ENCODE data around the gene ABL2. TPM values are rescaled to one million over a fixed set of nuclear protein-coding genes. Genes with fewer than 3 reads are reported as not detected.
"Not testable (repeated sequence)": the region's sequence is repeated elsewhere in the genome, so short reads cannot be mapped to it uniquely, and the experiment has no call there.

ABL2 gene
- total RNA-seq, 1 experiment from 2014 or later, result 38.3 TPM

GRCh38 chr1:179197690-179198297, 31.7 kb downstream of the ABL2 start:
- Histone ChIP-seq H3K9me3 (ENCODE audit: control insufficient read depth, insufficient read depth, low read depth, low read length) (no peaks in the 10 kb centered on the region), H3K27ac (ENCODE audit: low read length) (no peak overlapping the region), H3K36me3 (ENCODE audit: control insufficient read depth, insufficient read depth, low read length) (no peaks in the 10 kb centered on the region), H3K4me1 (ENCODE audit: control insufficient read depth, insufficient read depth, low read length) (no peaks in the 10 kb centered on the region), H3K27me3 (ENCODE audit: control insufficient read depth, insufficient read depth, low read length) (no peaks in the 10 kb centered on the region), H3K4me3 (ENCODE audit: low read depth in 2 of 2, low read length in 2 of 2) (no peak overlapping the region)
- POLR2A ChIA-PET, result no interaction called here
- TF ChIP-seq POLR2AphosphoS5 (IDR thresholded peaks at IDR 0.05; ENCODE audit: low read depth, low read length) (no peak), SIN3A (IDR thresholded peaks at IDR 0.05; ENCODE audit: borderline replicate concordance, insufficient read depth, low read depth, low read length) (no peak), CTCF (IDR thresholded peaks at IDR 0.05) (no peak), TCF7L2 (IDR thresholded peaks at IDR 0.05; ENCODE audit: low read depth, low read length) (no peak)
- TF ChIP-seq, protein P1, sequence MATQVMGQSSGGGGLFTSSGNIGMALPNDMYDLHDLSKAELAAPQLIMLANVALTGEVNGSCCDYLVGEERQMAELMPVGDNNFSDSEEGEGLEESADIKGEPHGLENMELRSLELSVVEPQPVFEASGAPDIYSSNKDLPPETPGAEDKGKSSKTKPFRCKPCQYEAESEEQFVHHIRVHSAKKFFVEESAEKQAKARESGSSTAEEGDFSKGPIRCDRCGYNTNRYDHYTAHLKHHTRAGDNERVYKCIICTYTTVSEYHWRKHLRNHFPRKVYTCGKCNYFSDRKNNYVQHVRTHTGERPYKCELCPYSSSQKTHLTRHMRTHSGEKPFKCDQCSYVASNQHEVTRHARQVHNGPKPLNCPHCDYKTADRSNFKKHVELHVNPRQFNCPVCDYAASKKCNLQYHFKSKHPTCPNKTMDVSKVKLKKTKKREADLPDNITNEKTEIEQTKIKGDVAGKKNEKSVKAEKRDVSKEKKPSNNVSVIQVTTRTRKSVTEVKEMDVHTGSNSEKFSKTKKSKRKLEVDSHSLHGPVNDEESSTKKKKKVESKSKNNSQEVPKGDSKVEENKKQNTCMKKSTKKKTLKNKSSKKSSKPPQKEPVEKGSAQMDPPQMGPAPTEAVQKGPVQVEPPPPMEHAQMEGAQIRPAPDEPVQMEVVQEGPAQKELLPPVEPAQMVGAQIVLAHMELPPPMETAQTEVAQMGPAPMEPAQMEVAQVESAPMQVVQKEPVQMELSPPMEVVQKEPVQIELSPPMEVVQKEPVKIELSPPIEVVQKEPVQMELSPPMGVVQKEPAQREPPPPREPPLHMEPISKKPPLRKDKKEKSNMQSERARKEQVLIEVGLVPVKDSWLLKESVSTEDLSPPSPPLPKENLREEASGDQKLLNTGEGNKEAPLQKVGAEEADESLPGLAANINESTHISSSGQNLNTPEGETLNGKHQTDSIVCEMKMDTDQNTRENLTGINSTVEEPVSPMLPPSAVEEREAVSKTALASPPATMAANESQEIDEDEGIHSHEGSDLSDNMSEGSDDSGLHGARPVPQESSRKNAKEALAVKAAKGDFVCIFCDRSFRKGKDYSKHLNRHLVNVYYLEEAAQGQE (IDR thresholded peaks at IDR 0.05; ENCODE audit: insufficient read depth in 1 of 2, low read depth in 2 of 2, low read length in 1 of 2), result no peak
- CTCF ChIA-PET, result interaction anchor here (0.7 kb wide), 1 partner anchor 662 kb away, joined by 4 read pairs; no protein-coding TSS in a partner anchor
- intact Hi-C loops (cut with micrococcal nuclease; ENCODE audit: unreplicated experiment) (loop anchor here (10.0 kb wide), 1 partner anchor 113 kb away; the partner anchor contains the start of gene TOR3A), in situ Hi-C loops (cut with HindIII; ENCODE audit: low pct_unique_long_range_greater_than_20kb, low sequenced_read_pairs) (no loop called here)
- DNase-seq (ENCODE audit: low read depth, low spot score) (no peak), ATAC-seq (no peak)
- no TSS peak for BruUV-seq (replicated peaks)

- H3K9me3 ChIP-seq (ENCODE audit: control insufficient read depth, insufficient read depth, low read depth, low read length); ATAC-seq; DNase-seq (ENCODE audit: low read depth, low spot score); in situ Hi-C loops (cut with HindIII; ENCODE audit: low pct_unique_long_range_greater_than_20kb, low sequenced_read_pairs); H3K27me3 ChIP-seq (ENCODE audit: control insufficient read depth, insufficient read depth, low read length); POLR2A ChIA-PET; H3K36me3 ChIP-seq (ENCODE audit: control insufficient read depth, insufficient read depth, low read length); H3K27ac ChIP-seq (ENCODE audit: low read length); CTCF ChIA-PET; H3K4me3 ChIP-seq (ENCODE audit: low read depth in 2 of 2, low read length in 2 of 2); H3K4me1 ChIP-seq (ENCODE audit: control insufficient read depth, insufficient read depth, low read length): not testable (repeated sequence)
- intact Hi-C loops (cut with micrococcal nuclease; ENCODE audit: unreplicated experiment), result loop anchor here (10.0 kb wide), 1 partner anchor 111 kb away; the partner anchor contains the start of gene TOR3A
- BruUV-seq (replicated peaks), result TSS peak; percentile 12
Measured at GRCh38 chr1:179195857-179196256, 33.6 kb downstream of the ABL2 start.

- intact Hi-C loops (cut with micrococcal nuclease; ENCODE audit: unreplicated experiment), result loop anchor here (10.0 kb wide), 1 partner anchor 111 kb away; the partner anchor contains the start of gene TOR3A
- Histone ChIP-seq H3K36me3 (ENCODE audit: control insufficient read depth, insufficient read depth, low read length) (no peaks in the 10 kb centered on the region), H3K9me3 (ENCODE audit: control insufficient read depth, insufficient read depth, low read depth, low read length) (no peaks in the 10 kb centered on the region), H3K4me3 (ENCODE audit: low read depth in 2 of 2, low read length in 2 of 2) (no peak overlapping the region), H3K27me3 (ENCODE audit: control insufficient read depth, insufficient read depth, low read length) (no peaks in the 10 kb centered on the region), H3K4me1 (ENCODE audit: control insufficient read depth, insufficient read depth, low read length) (no peaks in the 10 kb centered on the region), H3K27ac (ENCODE audit: low read length) (no peak overlapping the region)
- ATAC-seq (no peak), DNase-seq (ENCODE audit: low read depth, low spot score) (no peak)
- no TSS peak for BruUV-seq (replicated peaks)
- TF ChIP-seq TCF7L2 (IDR thresholded peaks at IDR 0.05; ENCODE audit: low read depth, low read length) (no peak), POLR2AphosphoS5 (IDR thresholded peaks at IDR 0.05; ENCODE audit: low read depth, low read length) (no peak)
- in situ Hi-C loops (cut with HindIII; ENCODE audit: low pct_unique_long_range_greater_than_20kb, low sequenced_read_pairs), result no loop called here
- CTCF ChIA-PET, result interaction anchor here (0.6 kb wide), 1 partner anchor 110 kb away, joined by 4 read pairs; no protein-coding TSS in a partner anchor
- POLR2A ChIA-PET, result no interaction called here
Measured at GRCh38 chr1:179195376-179195775, 34.1 kb downstream of the ABL2 start.

Measured in Panc1 (cell line).